Activated T-cell treated with anti-CD3 and anti-CD28 coated beads, Interleukin-2, amount 50 U/mL, for 72 hours (primary cell): ENCODE results near the gene RAB29. TPM values are rescaled to one million over a fixed set of nuclear protein-coding genes. Genes with fewer than 3 reads are reported as not detected.

ENCODE experiments used
- ATAC-seq, 2 donors: fragments of 150-1000 bp; cut with Tn5 transposase; replicated peaks in 1 of 2; 2 replicates each; pipeline ENCODE4 v1.10.0; 2021; ENCODE audit warnings: moderate library complexity in 2 of 2, mild to moderate bottlenecking in 1 of 2
- DNase-seq, 2 donors: peaks; one replicate each; pipeline ENCODE4 v3.0.0; 2021 to 2022; ENCODE audit warnings: mixed read lengths in 1 of 2
- H3K27ac Mint-ChIP-seq: one replicate; pipeline ENCODE4 v1.8.0; 2022; ENCODE audit warnings: mild to moderate bottlenecking, moderate library complexity, mixed read lengths
- H3K27me3 Mint-ChIP-seq: one replicate; pipeline ENCODE4 v1.8.0; 2022; ENCODE audit warnings: low read depth, mixed read lengths
- H3K36me3 Mint-ChIP-seq, 2 donors: one replicate each; pipeline ENCODE4 v1.8.0; 2022; ENCODE audit warnings: mixed read lengths in 2 of 2, mild to moderate bottlenecking in 1 of 2; ENCODE audit not compliant: insufficient read depth in 2 of 2
- H3K4me1 Mint-ChIP-seq: one replicate; pipeline ENCODE4 v1.8.0; 2022; ENCODE audit warnings: low read depth, mixed read lengths
- H3K4me3 Mint-ChIP-seq, 2 donors: one replicate each; pipeline ENCODE4 v1.8.0; 2022; ENCODE audit warnings: mild to moderate bottlenecking in 2 of 2, mixed read lengths in 2 of 2, moderate library complexity in 2 of 2
- H3K9me3 Mint-ChIP-seq, 2 donors: one replicate each; pipeline ENCODE4 v1.8.0; 2022; ENCODE audit warnings: mixed read lengths in 2 of 2
- total RNA-seq, 2 donors: library from RNA; stranded (reverse); gene quantifications; one replicate each; pipeline ENCODE4 v1.2.3, GENCODE V29; 2022

Gene RAB29
- total RNA-seq, 2 donors from 2014 or later, result 41.5 to 60.5 TPM

GRCh38 chr1:205749234-205750137 lies 25.8 kb downstream of the RAB29 start:
- peak overlapping the region; percentile 97 for H3K27ac Mint-ChIP-seq
- peaks cover 7 to 20% of the 10 kb centered on the region in 2 donors for H3K36me3 Mint-ChIP-seq
- peak overlapping the region; percentile 94 to 97 for H3K4me3 Mint-ChIP-seq
- ATAC-seq (peak; percentile 83), DNase-seq (peak; percentile 98)
- peaks cover 50% of the 10 kb centered on the region for H3K4me1 Mint-ChIP-seq
- no peaks in the 10 kb centered on the region for H3K9me3 Mint-ChIP-seq
- H3K27me3 Mint-ChIP-seq, result no peaks in the 10 kb centered on the region

GRCh38 chr1:205748403-205749233 lies 26.7 kb downstream of the RAB29 start:
- H3K9me3 Mint-ChIP-seq, result no peaks in the 10 kb centered on the region
- H3K4me1 Mint-ChIP-seq, result peaks cover 56% of the 10 kb centered on the region
- peak overlapping the region; percentile 97 for H3K27ac Mint-ChIP-seq

GRCh38 chr1:205746757-205747412 lies 28.4 kb downstream of the RAB29 start:
- H3K4me1 Mint-ChIP-seq, result peaks cover 68% of the 10 kb centered on the region
- H3K9me3 Mint-ChIP-seq, result no peaks in the 10 kb centered on the region
- no peaks in the 10 kb centered on the region for H3K27me3 Mint-ChIP-seq
- DNase-seq, result no peak
- peak overlapping the region; percentile 75 for H3K27ac Mint-ChIP-seq
- H3K36me3 Mint-ChIP-seq, result peaks cover 7 to 20% of the 10 kb centered on the region in 2 donors
- peak overlapping the region; percentile 41 to 74 for H3K4me3 Mint-ChIP-seq
- no peak for ATAC-seq

More at GRCh38 chr1:205748403-205749233, 26.7 kb downstream of the RAB29 start:
- H3K27me3 Mint-ChIP-seq, result no peaks in the 10 kb centered on the region
- peak overlapping the region; percentile 94 to 97 for H3K4me3 Mint-ChIP-seq
- DNase-seq, result peak; percentile 53 to 60
- peak; percentile 11 to 31 for ATAC-seq
- peaks cover 7 to 20% of the 10 kb centered on the region in 2 donors for H3K36me3 Mint-ChIP-seq

GRCh38 chr1:205744403-205744802 lies 30.9 kb downstream of the RAB29 start:
- H3K27me3 Mint-ChIP-seq, result no peaks in the 10 kb centered on the region
- no peak overlapping the region for H3K4me3 Mint-ChIP-seq
- no peak for ATAC-seq
- H3K4me1 Mint-ChIP-seq, result peaks cover 68% of the 10 kb centered on the region
- H3K36me3 Mint-ChIP-seq, result peaks cover 4 to 21% of the 10 kb centered on the region in 2 donors
- H3K9me3 Mint-ChIP-seq, result no peaks in the 10 kb centered on the region
- DNase-seq, result no peak
- no peak overlapping the region for H3K27ac Mint-ChIP-seq

GRCh38 chr1:205743977-205744376 lies 31.3 kb downstream of the RAB29 start:
- Mint-ChIP-seq H3K4me1 (peaks cover 72% of the 10 kb centered on the region), H3K27me3 (no peaks in the 10 kb centered on the region), H3K27ac (peak overlapping the region; percentile 76), H3K4me3 (no peak overlapping the region), H3K9me3 (no peaks in the 10 kb centered on the region), H3K36me3 (peaks cover 4 to 25% of the 10 kb centered on the region in 2 donors)
- no peak for ATAC-seq
- DNase-seq, result no peak

GRCh38 chr1:205741681-205742080 lies 33.6 kb downstream of the RAB29 start:
- Mint-ChIP-seq H3K27ac (peak overlapping the region; percentile 28), H3K36me3 (peaks cover 2 to 18% of the 10 kb centered on the region in 2 donors), H3K4me1 (peaks cover 59% of the 10 kb centered on the region), H3K27me3 (no peaks in the 10 kb centered on the region), H3K9me3 (no peaks in the 10 kb centered on the region), H3K4me3 (no peak overlapping the region)
- DNase-seq (no peak), ATAC-seq (no peak)

- peaks cover 48% of the 10 kb centered on the region for H3K4me1 Mint-ChIP-seq
- peak overlapping the region; percentile 71 for H3K27ac Mint-ChIP-seq
- H3K9me3 Mint-ChIP-seq, result no peaks in the 10 kb centered on the region
- H3K27me3 Mint-ChIP-seq, result no peaks in the 10 kb centered on the region
- H3K36me3 Mint-ChIP-seq, result peaks cover 4 to 14% of the 10 kb centered on the region in 2 donors
- ATAC-seq (no peak), DNase-seq (no peak)
- no peak overlapping the region for H3K4me3 Mint-ChIP-seq
Observed at GRCh38 chr1:205739348-205740160, 35.7 kb downstream of the RAB29 start.

GRCh38 chr1:205735218-205735617 lies 40.1 kb downstream of the RAB29 start:
- Mint-ChIP-seq H3K9me3 (no peaks in the 10 kb centered on the region), H3K4me1 (peaks cover 59% of the 10 kb centered on the region), H3K36me3 (peaks cover 6 to 24% of the 10 kb centered on the region in 2 donors), H3K27ac (peak overlapping the region; percentile 61), H3K4me3 (peak overlapping the region in 1 of 2 donors; percentile 55), H3K27me3 (no peaks in the 10 kb centered on the region)
- DNase-seq (no peak), ATAC-seq (peak in 1 of 2 donors; percentile 62)

- no peak overlapping the region for H3K4me3 Mint-ChIP-seq
- no peaks in the 10 kb centered on the region for H3K27me3 Mint-ChIP-seq
- DNase-seq, result no peak
- no peaks in the 10 kb centered on the region for H3K9me3 Mint-ChIP-seq
- peaks cover 6 to 17% of the 10 kb centered on the region in 2 donors for H3K36me3 Mint-ChIP-seq
- no peak overlapping the region for H3K27ac Mint-ChIP-seq
- H3K4me1 Mint-ChIP-seq, result peaks cover 59% of the 10 kb centered on the region
- ATAC-seq, result no peak
Observed at GRCh38 chr1:205733438-205734175, 41.7 kb downstream of the RAB29 start.

- Mint-ChIP-seq H3K4me3 (no peak overlapping the region), H3K9me3 (no peaks in the 10 kb centered on the region), H3K27ac (no peak overlapping the region), H3K4me1 (peaks cover 51% of the 10 kb centered on the region), H3K27me3 (no peaks in the 10 kb centered on the region), H3K36me3 (peaks cover 2 to 31% of the 10 kb centered on the region in 2 donors)
- ATAC-seq (no peak), DNase-seq (no peak)
Observed at GRCh38 chr1:205729945-205730610, 45.2 kb downstream of the RAB29 start.

- H3K4me3 Mint-ChIP-seq, result no peak overlapping the region
- no peaks in the 10 kb centered on the region for H3K9me3 Mint-ChIP-seq
- peaks cover 3 to 44% of the 10 kb centered on the region in 2 donors for H3K36me3 Mint-ChIP-seq
Observed at GRCh38 chr1:205726619-205727125, 48.6 kb downstream of the RAB29 start.

More at GRCh38 chr1:205726619-205727125, 48.6 kb downstream of the RAB29 start:
- Mint-ChIP-seq H3K4me1 (peaks cover 27% of the 10 kb centered on the region), H3K27me3 (no peaks in the 10 kb centered on the region), H3K27ac (no peak overlapping the region)
- ATAC-seq, result no peak
- DNase-seq, result no peak
